RWPE1 (cell line): ENCODE measurements around the gene USPL1.

Source experiments
- CTCF ChIA-PET: fragments of 350-600 bp; sonication (Branson Sonifier 250); formaldehyde crosslinking; extraction: SDS; loops from one replicate; lab custom pipeline; 2021; lab: Yijun Ruan, JAX
- POLR2A ChIA-PET: fragments of 400-600 bp; formaldehyde crosslinking; extraction: SDS; loops from one replicate; lab custom pipeline; 2020; ENCODE audit warnings: antibody characterized with exemption; ENCODE audit not compliant: low non-redundant PET; lab: Yijun Ruan, JAX
- DNase-seq: peaks from one replicate; pipeline ENCODE4 v3.0.0; 2012; ENCODE audit warnings: low spot score
- H3K27ac ChIP-seq: fragments of 450-650 bp; 2 replicates; pipeline ENCODE4 v1.5.1; 2017
- CTCF ChIP-seq: fragments of 450-650 bp; conservative IDR thresholded peaks from 2 replicates; pipeline ENCODE4 v1.5.1; 2017; ENCODE audit warnings: low read depth, mild to moderate bottlenecking

USPL1 gene

DNA sequence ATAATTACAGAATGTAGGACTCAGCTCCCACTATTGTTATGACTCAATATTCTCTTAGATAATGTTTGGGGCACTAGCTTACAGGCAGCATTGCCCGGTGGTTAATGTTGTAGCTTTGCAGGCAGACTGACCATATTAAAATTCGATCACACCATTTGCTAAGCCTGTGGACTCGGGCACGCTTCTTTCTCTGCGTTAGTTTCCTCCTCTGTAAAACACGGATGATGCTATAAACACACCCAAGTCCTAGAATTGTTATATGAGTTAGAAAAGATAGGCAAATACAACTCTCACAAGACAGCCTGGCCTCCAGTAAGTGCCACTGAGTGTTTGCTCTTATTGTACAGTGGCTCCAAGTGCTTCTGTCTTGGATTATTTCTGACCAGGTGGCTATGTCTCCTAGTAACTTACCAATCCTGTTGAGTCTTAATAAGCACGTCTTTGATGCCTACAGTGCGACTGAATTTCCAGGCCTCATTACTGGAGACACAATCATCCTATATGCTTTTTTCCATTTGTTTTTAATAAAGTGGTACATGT, 67.7 kb downstream of the USPL1 start:
- TF ChIP-seq CTCF, result no peak
- ChIA-PET CTCF (interaction anchor here (0.5 kb wide), 1 partner anchor 138 kb away, joined by 4 read pairs; no protein-coding TSS in a partner anchor), POLR2A (no interaction called here)
- no peak overlapping the region for H3K27ac ChIP-seq
- DNase-seq, result no peak

DNA sequence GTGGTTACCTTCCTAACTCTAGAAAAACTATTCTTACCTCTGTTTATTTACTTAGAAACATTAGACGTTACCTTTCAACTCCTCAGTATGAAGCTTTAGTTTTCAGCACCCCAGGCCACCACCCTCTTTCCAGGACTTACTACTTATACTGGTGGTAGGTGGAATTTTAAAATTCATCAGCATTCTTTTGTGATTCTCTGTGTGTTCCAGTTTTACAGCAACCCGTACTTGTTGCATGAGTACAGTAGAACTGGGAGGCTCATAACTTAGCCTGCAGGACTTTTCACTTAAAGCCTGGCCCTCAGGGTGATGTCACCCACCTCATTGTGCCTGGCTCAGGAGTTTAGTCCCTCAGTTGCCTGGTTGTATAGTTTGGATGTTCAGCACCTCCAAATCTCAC, 68.3 kb downstream of the USPL1 start:
- no peak overlapping the region for H3K27ac ChIP-seq
- CTCF ChIA-PET, result interaction anchor here (0.5 kb wide), 1 partner anchor 137 kb away, joined by 4 read pairs; no protein-coding TSS in a partner anchor

GRCh38 chr13:30687601-30688000, 69.9 kb downstream of the USPL1 start:
- POLR2A ChIA-PET, result no interaction called here
- no peak overlapping the region for H3K27ac ChIP-seq
- no peak for TF ChIP-seq CTCF
- CTCF ChIA-PET, result no interaction called here
- no peak for DNase-seq

More for the DNA sequence above, 68.3 kb downstream of the USPL1 start:
- TF ChIP-seq CTCF, result no peak
- POLR2A ChIA-PET, result no interaction called here
- no peak for DNase-seq

DNA sequence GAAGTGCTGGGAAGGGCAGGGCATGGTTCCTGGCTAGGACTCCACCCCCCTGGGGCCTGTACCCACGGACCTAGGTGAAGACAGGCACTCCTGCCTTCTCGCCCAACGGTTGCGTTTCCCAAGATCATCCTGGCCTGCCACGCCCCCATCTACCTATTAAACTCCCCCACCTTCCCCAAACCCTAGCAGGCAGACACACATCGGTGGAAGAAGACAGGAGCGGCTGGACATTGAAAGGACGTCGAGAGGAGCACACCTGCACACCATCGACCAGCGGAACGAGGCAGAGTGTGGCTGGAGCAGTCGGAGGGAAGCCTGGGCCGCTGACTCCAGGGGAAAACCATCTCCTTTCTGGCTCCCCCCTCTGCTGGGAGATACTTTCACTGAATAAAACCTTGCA, 72.0 kb downstream of the USPL1 start:
- POLR2A ChIA-PET, result no interaction called here
- peak overlapping the region; percentile 86 for H3K27ac ChIP-seq
- TF ChIP-seq CTCF, result no peak
- DNase-seq, result no peak
- CTCF ChIA-PET, result interaction anchor here (0.5 to 0.6 kb wide), 2 partner anchors 15 to 109 kb away, joined by 3 to 4 read pairs; no protein-coding TSS in a partner anchor

GRCh38 chr13:30690282-30691188, 72.8 kb downstream of the USPL1 start:
- peak overlapping the region; percentile 86 for H3K27ac ChIP-seq
- peak; percentile 41 for DNase-seq
- TF ChIP-seq CTCF, result no peak
- ChIA-PET POLR2A (no interaction called here), CTCF (interaction anchor here (0.5 to 0.7 kb wide), 5 partner anchors 12 to 415 kb away, joined by 3 to 4 read pairs (median 3); no protein-coding TSS in a partner anchor)

DNA sequence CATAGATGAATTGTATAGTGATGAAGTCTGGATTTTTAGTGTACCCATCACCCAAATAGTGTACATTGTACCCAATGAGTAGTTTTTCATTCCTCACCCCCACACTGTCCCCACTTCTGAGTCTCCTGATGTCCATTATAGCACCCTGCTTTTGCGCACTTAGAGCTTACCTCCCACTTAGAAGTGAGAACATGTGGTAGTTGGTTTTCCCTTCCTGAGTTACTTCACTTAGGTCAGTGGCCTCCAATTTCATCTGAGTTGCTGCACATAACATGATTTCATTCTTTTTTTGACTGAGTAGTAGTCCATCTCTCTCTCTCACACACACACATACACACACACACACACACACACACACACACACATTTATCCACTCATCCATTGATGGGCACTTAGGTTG, 74.4 kb downstream of the USPL1 start:
- H3K27ac ChIP-seq, result no peak overlapping the region
- CTCF ChIA-PET, result no interaction called here
- TF ChIP-seq CTCF, result no peak
- DNase-seq, result no peak
- POLR2A ChIA-PET, result no interaction called here
